RWPE1 (cell line): ENCODE results near the gene FAXC.

Source experiments
- CTCF ChIA-PET: fragments of 350-600 bp; sonication (Branson Sonifier 250); formaldehyde crosslinking; extraction: SDS; loops from one replicate; lab custom pipeline; 2021; lab: Yijun Ruan, JAX
- POLR2A ChIA-PET: fragments of 400-600 bp; formaldehyde crosslinking; extraction: SDS; loops from one replicate; lab custom pipeline; 2020; ENCODE audit warnings: antibody characterized with exemption; ENCODE audit not compliant: low non-redundant PET; lab: Yijun Ruan, JAX
- DNase-seq: peaks from one replicate; pipeline ENCODE4 v3.0.0; 2012; ENCODE audit warnings: low spot score
- H3K27ac ChIP-seq: fragments of 450-650 bp; 2 replicates; pipeline ENCODE4 v1.5.1; 2017
- TF ChIP-seq, protein P1 (sequence below): fragments of 450-650 bp; conservative IDR thresholded peaks from 2 replicates; pipeline ENCODE4 v1.5.1; 2017; ENCODE audit warnings: low read depth, mild to moderate bottlenecking

The FAXC gene

DNA sequence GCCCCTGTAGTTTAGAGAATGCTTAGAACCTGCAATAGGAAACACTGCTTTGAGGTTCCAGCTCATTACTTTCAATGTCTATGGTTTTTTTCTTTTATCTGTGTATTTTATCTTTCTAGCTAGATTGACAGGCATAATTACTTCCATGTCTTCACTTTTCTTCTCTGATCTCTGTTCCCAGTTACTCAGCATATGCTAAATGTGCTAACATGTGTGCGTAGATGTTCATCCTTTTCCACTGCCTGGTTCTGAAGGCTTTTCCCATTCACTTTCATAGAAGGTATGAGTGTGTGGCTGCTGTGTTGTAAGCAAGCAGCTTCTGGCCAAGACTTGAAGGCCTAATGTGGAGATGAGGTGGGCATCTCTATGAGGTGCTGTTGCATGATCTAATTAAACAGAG, 38.9 kb downstream of the FAXC start:
- ChIA-PET CTCF (no interaction called here), POLR2A (no interaction called here)
- no peak for DNase-seq
- no peak overlapping the region for H3K27ac ChIP-seq
- TF ChIP-seq, protein P1, sequence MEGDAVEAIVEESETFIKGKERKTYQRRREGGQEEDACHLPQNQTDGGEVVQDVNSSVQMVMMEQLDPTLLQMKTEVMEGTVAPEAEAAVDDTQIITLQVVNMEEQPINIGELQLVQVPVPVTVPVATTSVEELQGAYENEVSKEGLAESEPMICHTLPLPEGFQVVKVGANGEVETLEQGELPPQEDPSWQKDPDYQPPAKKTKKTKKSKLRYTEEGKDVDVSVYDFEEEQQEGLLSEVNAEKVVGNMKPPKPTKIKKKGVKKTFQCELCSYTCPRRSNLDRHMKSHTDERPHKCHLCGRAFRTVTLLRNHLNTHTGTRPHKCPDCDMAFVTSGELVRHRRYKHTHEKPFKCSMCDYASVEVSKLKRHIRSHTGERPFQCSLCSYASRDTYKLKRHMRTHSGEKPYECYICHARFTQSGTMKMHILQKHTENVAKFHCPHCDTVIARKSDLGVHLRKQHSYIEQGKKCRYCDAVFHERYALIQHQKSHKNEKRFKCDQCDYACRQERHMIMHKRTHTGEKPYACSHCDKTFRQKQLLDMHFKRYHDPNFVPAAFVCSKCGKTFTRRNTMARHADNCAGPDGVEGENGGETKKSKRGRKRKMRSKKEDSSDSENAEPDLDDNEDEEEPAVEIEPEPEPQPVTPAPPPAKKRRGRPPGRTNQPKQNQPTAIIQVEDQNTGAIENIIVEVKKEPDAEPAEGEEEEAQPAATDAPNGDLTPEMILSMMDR: no peak

DNA sequence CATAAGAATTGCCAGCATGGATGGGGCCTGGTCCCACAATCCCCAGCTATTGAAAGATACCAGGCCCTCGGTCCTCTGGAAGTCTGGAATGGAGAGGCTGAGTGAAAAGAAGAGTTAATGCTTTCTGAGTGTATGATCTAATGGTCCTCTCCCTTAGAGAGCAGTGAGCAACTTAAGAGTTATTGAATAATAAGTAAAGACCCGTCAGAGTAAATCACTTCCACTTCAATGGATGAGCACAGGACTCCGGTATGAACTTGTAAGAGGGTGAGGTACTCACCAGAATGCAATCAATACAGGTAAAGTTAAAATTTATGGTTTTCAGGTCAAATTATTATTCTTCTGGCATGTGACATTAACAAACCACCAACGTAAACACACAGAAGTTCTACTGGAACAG, 39.9 kb downstream of the FAXC start:
- no peak for DNase-seq
- CTCF ChIA-PET: no interaction called here

DNA sequence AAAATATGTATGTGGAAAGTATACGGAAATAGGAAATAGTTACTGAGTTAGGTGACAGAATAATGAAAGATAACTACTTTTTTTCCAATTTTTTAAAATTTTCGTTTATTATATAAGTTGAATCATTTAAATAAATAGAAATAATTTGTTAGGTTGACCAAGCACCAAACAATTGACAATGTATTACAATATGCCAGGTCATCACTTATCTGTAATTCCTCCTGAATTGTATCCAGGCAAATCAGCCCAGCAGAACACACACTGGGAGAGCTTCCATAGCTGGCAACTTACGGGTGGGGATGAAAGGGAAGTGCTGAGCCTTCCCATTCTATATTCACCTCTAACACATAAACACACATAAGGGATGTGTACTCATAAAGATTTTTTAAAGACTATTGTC, 40.7 kb downstream of the FAXC start:
- ChIA-PET POLR2A (no interaction called here), CTCF (interaction anchor here (0.6 to 0.7 kb wide), 2 partner anchors 22 to 64 kb away, joined by 3 to 4 read pairs; no protein-coding TSS in a partner anchor)
- TF ChIP-seq, protein P1: no peak
- no peak for DNase-seq
- H3K27ac ChIP-seq: no peak overlapping the region

More for the DNA sequence above, 39.9 kb downstream of the FAXC start:
- POLR2A ChIA-PET: no interaction called here
- no peak overlapping the region for H3K27ac ChIP-seq
- TF ChIP-seq, protein P1: no peak

DNA sequence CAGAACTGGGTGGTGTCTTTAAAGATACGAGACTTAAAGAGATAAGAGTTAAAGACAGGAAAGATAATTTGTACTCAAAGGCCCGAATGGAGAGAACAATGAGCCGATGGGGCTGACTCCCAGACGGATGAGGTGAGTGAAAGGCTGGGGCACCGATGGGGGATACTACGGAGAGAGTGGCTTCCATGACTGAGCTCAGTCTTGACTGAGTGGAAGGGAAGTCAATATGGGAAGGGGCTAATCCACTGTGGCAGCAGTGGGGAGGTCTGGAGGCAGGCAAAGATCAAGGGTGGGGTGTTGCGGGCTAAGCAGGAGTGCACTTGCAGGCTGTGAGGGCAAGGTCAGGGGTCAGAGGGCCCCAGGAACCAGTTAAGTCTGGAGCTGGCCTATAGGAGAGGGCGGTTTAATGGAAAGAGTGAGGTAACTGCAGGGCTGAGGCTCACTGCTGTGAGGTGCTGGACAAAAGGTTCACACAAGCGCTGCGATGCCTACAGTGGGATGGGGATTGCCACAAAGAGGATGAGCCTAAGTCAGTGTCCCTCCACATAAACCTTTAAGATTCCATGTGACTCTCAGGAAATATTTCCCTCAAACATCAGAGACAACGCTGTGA, 42.1 kb downstream of the FAXC start:
- ChIA-PET CTCF (interaction anchor here (0.9 kb wide), 1 partner anchor 14 kb away, joined by 3 read pairs; no protein-coding TSS in a partner anchor), POLR2A (no interaction called here)
- H3K27ac ChIP-seq: no peak overlapping the region
- TF ChIP-seq, protein P1: no peak
- no peak for DNase-seq

DNA sequence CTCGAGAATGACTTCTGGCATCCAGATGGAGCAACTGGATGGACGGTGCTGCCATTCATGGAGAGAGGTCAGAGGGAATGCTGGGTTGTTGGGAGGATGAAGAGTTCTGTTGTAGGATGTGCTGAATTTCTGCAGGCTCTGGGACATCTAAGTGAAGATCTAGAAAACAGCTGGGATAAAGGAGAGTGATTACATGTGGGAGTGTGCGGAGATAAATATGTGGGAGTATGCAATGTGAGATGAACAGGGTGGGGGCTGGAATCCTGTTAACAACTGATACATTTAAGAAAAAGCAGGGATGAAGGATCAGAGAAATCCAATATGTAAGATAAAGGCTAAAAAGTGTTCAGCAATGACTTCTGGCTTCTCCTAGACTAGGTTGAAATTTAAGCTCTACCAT, 43.1 kb downstream of the FAXC start:
- POLR2A ChIA-PET: no interaction called here
- CTCF ChIA-PET: interaction anchor here (0.9 kb wide), 1 partner anchor 13 kb away, joined by 3 read pairs; no protein-coding TSS in a partner anchor
- no peak overlapping the region for H3K27ac ChIP-seq
- no peak for DNase-seq
- TF ChIP-seq, protein P1: no peak

DNA sequence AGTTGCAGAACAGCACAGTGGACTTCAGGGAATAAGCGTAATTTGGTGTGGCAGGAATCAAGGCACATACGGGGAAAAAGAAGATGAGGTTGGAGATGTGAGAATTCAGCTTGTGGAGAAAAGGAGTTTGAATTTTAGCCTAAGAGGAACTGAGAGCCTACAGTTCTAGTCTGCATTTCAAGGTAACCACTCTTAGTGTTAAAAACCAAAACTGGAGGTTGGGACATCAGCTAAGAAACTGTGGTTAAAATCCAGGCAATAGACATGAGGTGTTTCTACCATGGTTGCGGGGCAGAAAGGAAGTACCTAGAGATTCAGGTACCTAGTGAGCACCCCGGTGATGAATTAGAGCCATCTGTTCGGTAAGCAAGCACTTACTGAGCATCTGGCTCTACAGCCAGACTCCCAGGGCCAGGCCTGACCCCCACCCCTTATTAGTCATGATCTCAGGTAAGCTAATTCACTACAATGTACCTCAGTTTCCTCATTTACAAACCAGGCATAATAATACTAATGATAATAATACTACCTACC, 44.4 kb downstream of the FAXC start:
- ChIA-PET CTCF (no interaction called here), POLR2A (no interaction called here)
- no peak overlapping the region for H3K27ac ChIP-seq
- TF ChIP-seq, protein P1: no peak
- DNase-seq: no peak
